Measurements from ENCODE around the gene SNAP25.

The SNAP25 gene

DNA sequence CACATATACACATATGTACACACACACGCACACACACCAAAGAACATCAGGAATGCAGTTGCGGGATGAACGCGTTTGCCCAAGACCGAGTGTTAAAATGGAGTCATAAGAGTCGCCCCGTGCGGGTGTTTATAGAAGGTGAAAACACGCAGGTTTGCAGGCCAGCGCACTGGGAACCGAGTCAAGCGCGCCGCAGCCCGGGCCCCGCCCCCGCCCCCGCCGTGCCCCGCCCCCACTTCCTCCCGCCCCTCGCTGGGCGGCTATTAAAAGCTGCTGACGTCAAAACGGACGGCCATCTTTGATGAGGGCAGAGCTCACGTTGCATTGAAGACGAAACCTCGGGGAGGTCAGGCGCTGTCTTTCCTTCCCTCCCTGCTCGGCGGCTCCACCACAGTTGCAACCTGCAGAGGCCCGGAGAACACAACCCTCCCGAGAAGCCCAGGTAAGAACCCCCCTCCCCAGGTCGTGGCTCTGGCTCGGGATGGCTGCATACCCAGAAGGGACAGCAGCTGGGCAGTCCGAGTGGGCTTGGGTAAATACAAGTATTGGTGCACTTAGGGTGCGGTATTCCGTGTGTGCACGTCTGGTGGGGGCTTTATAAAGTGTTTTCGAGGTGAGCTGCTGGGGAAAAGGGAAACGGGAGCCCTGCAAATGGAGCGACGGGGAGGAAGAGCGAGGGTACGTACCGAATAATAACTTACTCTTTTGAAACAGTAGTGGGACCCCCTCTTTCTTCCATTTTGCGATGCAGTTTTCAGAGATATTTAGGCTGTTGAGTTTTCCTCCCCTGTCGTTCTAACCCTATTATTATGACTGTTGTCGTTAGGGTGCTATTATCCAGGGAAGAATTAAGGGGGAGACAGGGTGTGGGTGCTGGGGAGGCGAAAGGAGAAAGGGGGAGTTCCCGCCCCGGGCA is at the start of gene SNAP25:
SNAP25 (plus strand) TSS at position 295 of the 916 bp plus-strand sequence. CDS start 56,662 bp downstream, outside the sequence.
- DNase-seq, result peak; percentile 64

DNA sequence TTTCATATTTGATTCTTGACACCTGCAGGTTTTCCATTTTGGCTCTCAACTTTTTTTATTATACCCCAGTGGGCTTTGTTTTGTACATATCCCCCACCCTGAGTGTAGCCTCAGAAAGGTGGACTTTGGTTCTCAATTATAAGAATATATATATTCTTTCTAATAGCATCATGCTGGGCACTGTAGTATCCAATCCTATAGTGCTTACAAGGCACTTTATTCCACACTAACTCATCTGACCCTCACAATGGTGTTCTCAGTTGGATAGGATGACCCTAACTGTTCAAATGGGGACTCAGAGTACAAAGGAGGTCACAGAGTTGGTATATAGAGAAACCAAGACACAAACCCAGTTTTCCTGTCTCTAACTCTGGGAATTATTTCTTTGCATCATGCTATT is 48.9 kb upstream of the SNAP25 start:
- no peak for DNase-seq

DNA sequence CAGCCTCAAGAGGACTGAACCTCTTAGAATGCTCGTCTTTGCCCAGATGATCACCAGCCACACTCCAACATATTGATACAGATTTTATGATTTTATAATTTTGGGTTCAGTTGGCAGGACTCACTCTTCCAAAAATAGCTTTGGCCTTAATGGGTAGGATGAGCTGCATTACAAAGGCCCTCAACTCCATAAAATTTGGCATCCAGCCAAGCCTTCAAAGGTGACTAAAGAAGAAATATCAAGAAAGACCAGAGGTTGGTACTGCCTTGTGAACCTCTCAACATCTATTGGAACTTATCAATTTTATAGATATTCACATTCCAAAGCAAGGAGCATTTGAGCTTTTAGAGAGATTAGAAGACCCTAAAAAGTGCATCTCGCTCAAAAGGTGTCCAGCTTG is 48.4 kb upstream of the SNAP25 start:
- no peak for DNase-seq

DNA sequence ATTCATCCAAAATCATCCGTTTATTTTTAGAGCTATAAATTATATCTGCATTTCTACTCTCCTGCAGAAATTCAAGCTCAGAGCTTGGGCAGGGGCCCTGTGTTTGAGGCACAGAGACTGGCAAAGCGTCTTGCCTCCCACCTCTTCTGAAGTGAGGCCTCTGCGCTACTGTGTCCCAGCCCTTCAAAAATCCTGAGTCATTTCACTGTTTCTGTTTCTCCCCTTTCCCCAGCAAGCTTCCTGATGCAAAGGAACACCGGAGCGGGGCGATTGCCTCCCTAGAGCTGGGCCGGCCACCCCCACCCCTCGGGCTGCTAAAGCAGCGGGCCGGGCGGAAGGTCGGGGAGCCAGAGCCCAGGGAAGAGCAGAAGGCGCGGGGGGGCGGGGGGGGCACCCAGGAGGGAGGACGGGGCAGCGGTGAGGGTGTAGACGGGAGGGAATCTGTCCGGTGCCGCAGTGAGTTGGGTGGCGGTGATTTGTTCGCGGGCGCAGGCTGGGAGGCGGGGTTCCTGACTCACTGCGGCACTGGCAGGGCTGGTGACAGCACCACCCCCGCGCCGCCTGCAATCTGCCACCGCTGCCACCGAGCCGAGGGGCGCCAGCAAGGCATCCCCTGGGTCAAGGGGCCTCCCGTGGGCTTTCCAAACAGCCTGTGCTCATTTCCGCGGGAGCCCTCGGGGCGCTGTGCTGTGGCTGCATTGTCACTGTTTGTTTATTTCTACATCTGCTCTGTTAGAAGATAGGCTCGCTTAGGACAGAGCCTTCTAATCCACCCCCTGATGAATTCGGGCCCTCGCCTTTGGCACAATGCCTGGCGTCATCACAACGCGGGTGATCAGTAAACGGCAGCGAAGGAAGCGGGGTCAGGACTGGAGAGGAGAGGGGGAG is 46.5 kb upstream of the SNAP25 start:
- DNase-seq, result peak; percentile 68

- DNase-seq, result no peak
Measured at GRCh38 chr20:10172998-10173655, 45.5 kb upstream of the SNAP25 start.

DNA sequence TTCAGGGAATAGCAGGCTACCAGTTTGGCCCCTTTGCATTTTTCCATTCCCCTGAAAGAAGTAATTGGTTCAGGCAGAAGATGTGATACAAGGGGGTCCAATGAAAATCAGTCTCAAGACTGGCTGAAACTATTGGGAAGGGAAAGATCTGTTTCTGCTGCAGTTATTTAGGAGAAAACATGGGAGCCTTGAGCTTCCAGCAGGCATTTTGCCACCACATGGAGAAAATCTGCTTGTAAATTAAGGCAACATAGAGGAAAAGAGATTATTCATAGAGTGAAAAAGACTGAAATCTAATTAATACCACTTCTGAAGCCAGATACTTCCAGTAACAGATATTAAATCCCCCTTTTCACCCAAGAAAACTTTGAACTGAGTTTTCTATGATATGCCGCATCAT is 44.2 kb upstream of the SNAP25 start:
- DNase-seq, result no peak

DNA sequence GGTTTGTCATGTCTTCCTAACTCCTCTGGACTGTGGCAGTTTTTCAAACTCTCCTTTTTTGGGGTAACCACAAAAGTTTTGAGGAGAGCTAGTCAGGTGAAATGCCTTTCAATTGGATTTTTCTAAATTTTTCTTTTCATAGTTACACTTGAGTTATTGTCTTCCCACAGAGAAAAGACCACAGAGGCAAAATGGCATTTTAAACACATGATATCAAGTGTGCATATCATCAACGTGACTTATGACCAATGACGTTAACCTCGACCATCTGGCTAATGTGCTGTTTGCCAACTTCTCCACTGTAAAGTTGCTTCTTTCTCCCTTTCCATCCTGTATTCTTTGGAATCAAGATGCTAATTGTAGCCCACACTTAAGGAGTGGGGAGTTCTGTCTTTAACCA is 41.3 kb upstream of the SNAP25 start:
- DNase-seq, result no peak

DNA sequence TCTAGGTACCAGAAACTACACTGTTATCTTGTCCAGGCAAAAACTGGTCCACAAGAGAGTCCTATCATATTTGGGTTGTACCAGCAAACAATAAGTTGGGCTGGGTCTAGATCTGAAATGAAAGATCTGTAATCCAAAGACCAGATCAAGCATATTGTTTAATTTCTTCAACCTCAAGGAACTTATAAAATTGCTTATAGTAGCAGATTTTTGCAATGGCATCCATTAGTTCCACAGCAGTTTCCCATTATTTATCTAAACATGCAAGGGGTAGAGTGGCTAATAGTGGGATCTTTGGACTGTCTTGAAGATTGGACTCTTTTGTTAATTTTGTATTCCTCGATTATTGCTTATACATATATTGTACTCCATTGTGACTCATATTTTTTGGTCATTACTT is 40.5 kb upstream of the SNAP25 start:
- no peak for DNase-seq

- no peak for DNase-seq
Measured at GRCh38 chr20:10178727-10179313, 39.8 kb upstream of the SNAP25 start.

DNA sequence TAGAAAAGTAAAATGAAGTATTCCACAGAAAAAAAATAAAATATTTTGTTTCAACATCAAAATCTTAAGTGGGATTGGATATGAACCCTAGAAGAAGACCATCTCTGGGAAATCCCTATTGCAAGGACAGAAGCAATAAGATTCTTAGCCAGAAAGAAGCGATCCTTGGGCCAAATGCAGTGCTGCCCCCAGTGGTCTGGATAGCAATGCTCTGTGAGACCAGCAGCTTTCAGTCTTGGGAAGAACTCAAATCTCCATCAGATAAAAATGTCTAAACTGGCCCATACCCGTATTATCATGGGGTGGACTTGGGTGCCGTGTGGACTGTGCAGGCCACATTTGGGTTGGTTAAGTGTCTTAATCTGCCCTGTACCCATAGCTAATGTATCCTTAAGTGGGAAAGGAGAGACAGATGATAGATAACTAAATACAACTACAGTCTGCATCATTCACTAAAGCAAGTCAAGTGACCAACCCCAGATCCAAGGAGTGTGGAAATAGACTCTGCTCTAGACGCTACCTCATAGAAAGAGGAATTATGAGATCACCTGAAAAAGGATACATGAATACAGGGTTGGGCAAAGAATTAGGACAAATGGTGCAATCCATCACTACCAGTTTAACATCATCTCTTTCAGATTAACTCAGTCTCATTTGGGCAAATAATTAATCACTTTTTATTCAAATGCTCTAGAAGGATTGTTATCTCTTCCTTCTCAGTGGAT is 38.9 kb upstream of the SNAP25 start:
- DNase-seq, result no peak

GRCh38 chr20:10180651-10181235 is 37.9 kb upstream of the SNAP25 start:
- no peak for DNase-seq

DNA sequence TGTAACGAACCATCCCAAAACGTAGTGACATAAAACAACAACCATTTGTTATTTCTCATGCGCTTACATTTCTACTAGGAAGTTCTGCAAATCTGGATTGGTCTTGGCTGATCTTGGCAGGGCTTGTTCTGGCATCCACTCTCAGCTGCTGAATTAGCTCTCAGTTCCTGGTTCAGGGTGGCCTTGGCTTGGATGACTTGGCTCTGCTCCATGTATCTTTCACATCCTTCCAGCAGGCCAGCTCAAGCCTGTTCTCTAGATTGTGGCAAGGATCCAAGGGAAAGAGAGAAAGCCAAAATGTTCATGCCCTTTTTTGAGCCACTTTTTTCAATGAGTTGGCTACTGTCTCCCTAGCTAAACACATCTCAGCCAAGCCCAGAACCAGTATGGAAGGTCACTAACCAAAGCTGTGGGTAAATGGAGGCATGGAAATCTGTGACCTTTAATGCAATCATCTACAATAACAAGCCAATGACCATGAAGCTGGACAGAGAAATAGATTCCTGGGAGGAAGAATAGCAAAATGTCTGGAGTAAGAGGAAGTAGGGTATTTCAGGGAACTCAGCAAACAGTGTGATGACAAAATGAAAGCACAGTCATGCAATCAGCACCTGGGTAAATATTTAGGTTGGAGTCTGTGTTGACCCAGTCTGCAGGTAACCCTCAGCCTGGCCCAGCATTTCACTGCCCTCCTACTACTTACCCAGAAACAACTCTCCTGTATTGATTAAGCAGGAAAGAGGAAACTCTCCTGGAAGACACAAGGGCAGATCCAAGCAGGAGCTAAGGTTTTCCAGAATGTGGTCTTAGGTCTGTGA is 32.7 kb upstream of the SNAP25 start:
- no peak for DNase-seq

DNA sequence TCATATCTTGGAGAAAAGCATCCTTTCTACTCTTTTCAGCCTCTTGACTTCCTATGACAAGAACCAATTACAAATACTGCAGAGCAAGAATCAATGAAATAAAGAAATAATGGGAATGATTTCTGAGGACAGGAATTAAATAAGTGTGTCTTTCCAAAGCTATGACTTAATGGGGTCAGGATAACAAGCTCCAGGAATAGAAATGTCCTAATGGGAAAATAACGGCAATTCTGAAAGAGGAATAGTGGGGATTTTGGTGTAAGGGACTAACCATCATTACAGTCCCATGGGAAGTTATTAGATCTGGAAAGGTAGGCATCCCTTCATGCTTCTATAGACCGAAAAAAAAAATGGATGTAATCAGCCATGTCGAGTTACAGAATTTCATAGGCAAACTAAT is 28.2 kb upstream of the SNAP25 start:
- DNase-seq, result no peak

GRCh38 chr20:10192171-10192570 is 26.5 kb upstream of the SNAP25 start:
- no peak for DNase-seq

- DNase-seq, result no peak
Measured at GRCh38 chr20:10194166-10194565, 24.5 kb upstream of the SNAP25 start.

GRCh38 chr20:10200330-10200729 is 18.3 kb upstream of the SNAP25 start:
- no peak for DNase-seq

DNA sequence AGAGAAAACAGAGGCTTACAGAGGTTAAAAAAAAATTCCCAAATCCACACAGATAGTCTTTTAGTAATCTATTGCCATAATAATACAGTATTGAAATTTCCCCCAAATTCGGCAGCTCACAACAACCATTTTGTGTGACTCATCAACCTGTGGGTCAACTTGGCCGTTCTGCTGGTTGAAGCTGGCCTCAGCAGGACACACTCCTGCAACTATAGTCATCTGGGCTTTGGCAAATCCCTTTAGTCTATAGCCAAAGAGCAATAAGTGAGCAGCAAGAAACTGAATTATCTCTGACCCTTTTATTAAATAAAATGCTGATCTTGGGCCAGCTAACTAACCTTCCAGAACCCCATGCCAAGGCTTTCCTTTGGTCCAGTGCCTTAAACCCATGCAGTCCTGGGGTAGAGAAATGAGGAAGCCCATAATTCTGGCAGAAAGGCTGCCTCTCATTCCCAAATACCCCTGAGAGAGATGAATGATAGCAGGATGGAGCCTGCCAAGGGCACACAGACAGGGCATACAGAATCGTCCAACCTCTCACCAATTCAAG is 17.2 kb upstream of the SNAP25 start:
- DNase-seq, result no peak

DNA sequence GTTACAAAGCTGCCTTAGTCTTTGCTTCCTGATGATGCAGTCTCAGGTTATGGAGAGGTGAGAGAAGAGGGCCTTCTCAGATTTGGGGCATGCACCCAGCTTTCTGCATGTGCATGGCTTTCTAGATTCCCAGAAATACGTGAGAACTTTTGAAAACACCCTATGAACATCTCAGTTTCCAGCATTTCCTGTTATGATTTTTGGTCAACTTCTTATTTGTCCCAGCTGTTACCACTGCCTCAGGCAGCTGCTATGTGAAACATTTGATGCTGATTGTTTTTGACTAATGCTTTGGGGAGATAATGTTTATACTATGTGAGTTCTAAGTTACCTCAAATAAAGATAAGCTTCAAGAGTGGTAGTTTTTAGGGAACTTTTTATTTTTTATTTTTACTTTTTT is 9.5 kb upstream of the SNAP25 start:
- DNase-seq, result no peak

DNA sequence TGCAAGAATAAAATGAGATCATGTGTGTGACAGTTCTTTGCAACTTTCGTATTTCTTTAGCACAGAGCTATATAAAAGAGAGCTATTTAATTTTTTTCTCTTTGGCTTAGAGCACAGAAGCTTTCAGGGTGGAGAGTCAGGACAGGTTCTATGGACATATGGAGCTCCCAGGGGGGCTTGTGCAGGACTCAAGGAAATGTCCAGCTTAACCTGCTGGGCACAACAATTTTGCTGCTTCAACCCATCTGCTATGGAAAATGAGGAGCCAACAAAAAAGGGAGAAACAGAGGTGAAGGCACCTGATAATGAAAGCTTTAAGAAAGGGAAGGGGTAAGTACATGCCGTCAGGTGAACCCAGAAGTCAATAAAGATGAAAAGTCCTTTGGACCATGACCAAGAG is 5.1 kb upstream of the SNAP25 start:
- no peak for DNase-seq

DNA sequence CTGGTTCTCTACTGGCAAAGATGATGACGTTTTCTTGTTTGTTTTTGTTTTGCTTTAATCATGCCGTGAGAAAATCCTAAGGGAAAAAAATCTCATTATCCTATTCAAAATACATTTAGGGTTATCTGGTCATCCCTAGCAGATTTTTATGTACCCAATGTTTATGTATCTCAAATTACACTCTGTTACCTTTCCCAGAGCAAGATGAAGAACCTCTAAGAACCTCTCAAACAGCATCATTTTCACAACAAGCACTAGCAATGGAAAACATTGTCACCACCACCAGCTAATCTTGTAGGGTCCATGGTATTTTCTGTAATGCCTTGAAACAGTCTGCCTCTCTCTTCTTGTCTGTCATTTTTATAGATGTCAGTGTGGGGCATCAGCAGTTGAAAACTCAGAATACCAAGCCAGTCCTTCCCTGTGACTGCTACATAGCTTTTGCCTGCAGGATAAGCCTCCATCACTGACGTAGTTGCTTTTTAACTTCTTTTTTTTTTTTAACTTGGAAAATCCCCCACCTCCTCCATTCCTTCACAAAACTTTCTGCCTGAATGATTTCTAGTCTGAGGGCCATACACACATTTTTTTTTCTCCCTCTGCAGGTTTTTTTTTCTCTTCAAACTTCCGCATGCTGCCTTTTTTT is 2.4 kb upstream of the SNAP25 start:
- no peak for DNase-seq
